ENCODE results near the gene HNRNPH2.

The HNRNPH2 gene

GRCh38 chrX:101407748-101408531 is at the start of gene HNRNPH2, which contains the start of gene GLA:
TSS of gene HNRNPH2 (plus strand) at chrX:101408222. CDS start at chrX:101411989, 3,767 bp downstream.
TSS of gene GLA (minus strand) at chrX:101407925. CDS start at chrX:101407903, 22 bp downstream.
- DNase-seq: peak; percentile 89

GRCh38 chrX:101359966-101360365 is 48.1 kb upstream of the HNRNPH2 start:
- DNase-seq: no peak

GRCh38 chrX:101360390-101360789 is 47.6 kb upstream of the HNRNPH2 start:
- no peak for DNase-seq

- DNase-seq: no peak
Observed at GRCh38 chrX:101362116-101362515, 45.9 kb upstream of the HNRNPH2 start.

- no peak for DNase-seq
Observed at GRCh38 chrX:101362757-101363156, 45.3 kb upstream of the HNRNPH2 start.

GRCh38 chrX:101365301-101365795 is 42.7 kb upstream of the HNRNPH2 start:
- no peak for DNase-seq

- no peak for DNase-seq
Observed at GRCh38 chrX:101368800-101369199, 39.2 kb upstream of the HNRNPH2 start.

- DNase-seq: no peak
Observed at GRCh38 chrX:101369687-101370086, 38.3 kb upstream of the HNRNPH2 start.

GRCh38 chrX:101370888-101371504 is 37.0 kb upstream of the HNRNPH2 start:
- DNase-seq: no peak

GRCh38 chrX:101377547-101377946 is 30.5 kb upstream of the HNRNPH2 start:
- DNase-seq: no peak

- DNase-seq: no peak
Observed at GRCh38 chrX:101383679-101384205, 24.3 kb upstream of the HNRNPH2 start.

- DNase-seq: no peak
Observed at GRCh38 chrX:101385026-101385684, 22.9 kb upstream of the HNRNPH2 start.

GRCh38 chrX:101385795-101386541 is 22.1 kb upstream of the HNRNPH2 start, which contains the start of gene BTK:
TSS of gene BTK (minus strand) at chrX:101386191. CDS start at chrX:101375284, 10,907 bp downstream.
- no peak for DNase-seq

- DNase-seq: no peak
Observed at GRCh38 chrX:101386542-101386885, 21.5 kb upstream of the HNRNPH2 start.

- DNase-seq: no peak
Observed at GRCh38 chrX:101388604-101389003, 19.4 kb upstream of the HNRNPH2 start.

- DNase-seq: peak; percentile 88
Observed at GRCh38 chrX:101390664-101391525, 17.1 kb upstream of the HNRNPH2 start, which contains the start of gene RPL36A. TSS of gene RPL36A (plus strand) at chrX:101391011. CDS start at chrX:101391044, 33 bp downstream.

- DNase-seq: no peak
Observed at GRCh38 chrX:101391831-101392230, 16.2 kb upstream of the HNRNPH2 start.

GRCh38 chrX:101393530-101394305 is 14.3 kb upstream of the HNRNPH2 start:
- no peak for DNase-seq

- no peak for DNase-seq
Observed at GRCh38 chrX:101394372-101394771, 13.7 kb upstream of the HNRNPH2 start.

- no peak for DNase-seq
Observed at GRCh38 chrX:101395789-101396188, 12.2 kb upstream of the HNRNPH2 start.

- no peak for DNase-seq
Observed at GRCh38 chrX:101397779-101398178, 10.2 kb upstream of the HNRNPH2 start.
